Spleen (tissue), 7 donors: ENCODE results near the gene PACS1.

ENCODE experiments used
- POLR2A ChIP-seq, 3 donors: fragments of 450-650 bp; IDR thresholded peaks; one replicate each; pipeline ENCODE4 v1.5.1; 2017; ENCODE audit warnings: antibody characterized with exemption in 3 of 3, mild to moderate bottlenecking in 1 of 3
- TF ChIP-seq, protein P1 (sequence below), 11 experiments: fragments of 200-600 bp in 7 of 11; fragments of 450-650 bp in 4 of 11; sonication (generic) in 4 of 11; IDR thresholded peaks in 8 of 11; conservative IDR thresholded peaks in 3 of 11; 1 replicate in 7 of 11; 2 replicates in 4 of 11; pipeline versions ENCODE4 v1.4.0 to v1.8.0; 2016 to 2021; ENCODE audit warnings: antibody characterized with exemption in 11 of 11, inconsistent platforms in 4 of 11, mild to moderate bottlenecking in 1 of 11
- donor health status: DM: no; HTN: no; CAD: no; lungs with moderate emphysema.
- donor health status: DM: no; HTN: no; CAD: no.
- donor health status: DM: no; HTN: no; CAD: no.

DNA sequence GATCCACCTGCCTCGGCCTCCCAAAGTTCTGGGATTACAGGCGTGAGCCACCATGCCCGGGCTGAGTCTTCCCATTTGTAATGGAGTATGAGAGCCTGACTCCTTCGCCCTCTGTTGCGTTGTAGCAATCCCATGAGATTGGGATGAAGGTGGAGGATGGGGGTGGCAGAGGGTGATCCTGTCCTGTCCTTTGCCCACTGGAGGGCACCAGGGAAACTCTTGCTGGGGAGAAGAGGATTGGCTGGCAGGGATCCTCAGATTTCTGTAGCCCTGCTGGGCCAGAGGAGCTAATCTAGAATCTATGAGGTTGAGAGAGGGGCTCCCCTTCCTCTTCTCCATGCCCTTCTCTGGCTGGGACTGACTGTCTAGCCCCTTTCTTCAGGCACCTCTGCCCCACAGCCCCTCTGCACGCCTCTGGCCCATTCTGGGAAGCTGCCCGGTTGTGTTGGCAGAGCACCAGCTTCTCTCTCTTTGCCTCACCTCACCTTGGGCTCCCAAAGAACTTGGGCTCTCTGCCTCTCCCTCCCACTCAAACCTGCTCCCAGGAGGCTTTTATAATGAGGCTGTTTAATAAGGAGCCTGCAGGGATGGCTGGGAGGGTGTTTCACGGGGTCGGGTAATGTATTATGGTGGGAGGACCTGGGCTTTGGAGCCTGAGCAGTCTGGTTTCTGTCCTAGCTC lies 34.3 kb upstream of the PACS1 start:
- TF ChIP-seq, protein P1, sequence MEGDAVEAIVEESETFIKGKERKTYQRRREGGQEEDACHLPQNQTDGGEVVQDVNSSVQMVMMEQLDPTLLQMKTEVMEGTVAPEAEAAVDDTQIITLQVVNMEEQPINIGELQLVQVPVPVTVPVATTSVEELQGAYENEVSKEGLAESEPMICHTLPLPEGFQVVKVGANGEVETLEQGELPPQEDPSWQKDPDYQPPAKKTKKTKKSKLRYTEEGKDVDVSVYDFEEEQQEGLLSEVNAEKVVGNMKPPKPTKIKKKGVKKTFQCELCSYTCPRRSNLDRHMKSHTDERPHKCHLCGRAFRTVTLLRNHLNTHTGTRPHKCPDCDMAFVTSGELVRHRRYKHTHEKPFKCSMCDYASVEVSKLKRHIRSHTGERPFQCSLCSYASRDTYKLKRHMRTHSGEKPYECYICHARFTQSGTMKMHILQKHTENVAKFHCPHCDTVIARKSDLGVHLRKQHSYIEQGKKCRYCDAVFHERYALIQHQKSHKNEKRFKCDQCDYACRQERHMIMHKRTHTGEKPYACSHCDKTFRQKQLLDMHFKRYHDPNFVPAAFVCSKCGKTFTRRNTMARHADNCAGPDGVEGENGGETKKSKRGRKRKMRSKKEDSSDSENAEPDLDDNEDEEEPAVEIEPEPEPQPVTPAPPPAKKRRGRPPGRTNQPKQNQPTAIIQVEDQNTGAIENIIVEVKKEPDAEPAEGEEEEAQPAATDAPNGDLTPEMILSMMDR (IDR thresholded peaks at IDR 0.05 in 8 of 11, conservative IDR thresholded peaks at IDR 0.05 in 3 of 11) = no peak
- no peak for TF ChIP-seq POLR2A (IDR thresholded peaks at IDR 0.05)
